GM06990 (cell line): ENCODE data around the gene VCX3A.

Source experiments
- DNase-seq: peaks from one replicate; pipeline ENCODE4 v3.0.0-alpha.2; 2011; ENCODE audit not compliant: insufficient read length; ENCODE audit errors: extremely low read depth
- H3K27me3 ChIP-seq: replicated peaks from 2 replicates; pipeline ENCODE4 v1.6.0; 2011; ENCODE audit warnings: low read length; ENCODE audit not compliant: control insufficient read depth, insufficient read depth
- H3K36me3 ChIP-seq: 2 replicates; pipeline ENCODE4 v1.5.1; 2011; ENCODE audit warnings: low read length; ENCODE audit not compliant: control insufficient read depth, insufficient read depth
- H3K4me3 ChIP-seq: replicated peaks from 2 replicates; pipeline ENCODE4 v1.5.1; 2011; ENCODE audit warnings: low read depth, mild to moderate bottlenecking, control low read depth, low read length
- TF ChIP-seq, protein P1 (sequence below): IDR thresholded peaks from 2 replicates; pipeline ENCODE4 v1.5.1; 2011; ENCODE audit warnings: low read length, control low read depth, mild to moderate bottlenecking, inconsistent platforms; ENCODE audit not compliant: insufficient read depth, poor library complexity, severe bottlenecking

Gene VCX3A

DNA sequence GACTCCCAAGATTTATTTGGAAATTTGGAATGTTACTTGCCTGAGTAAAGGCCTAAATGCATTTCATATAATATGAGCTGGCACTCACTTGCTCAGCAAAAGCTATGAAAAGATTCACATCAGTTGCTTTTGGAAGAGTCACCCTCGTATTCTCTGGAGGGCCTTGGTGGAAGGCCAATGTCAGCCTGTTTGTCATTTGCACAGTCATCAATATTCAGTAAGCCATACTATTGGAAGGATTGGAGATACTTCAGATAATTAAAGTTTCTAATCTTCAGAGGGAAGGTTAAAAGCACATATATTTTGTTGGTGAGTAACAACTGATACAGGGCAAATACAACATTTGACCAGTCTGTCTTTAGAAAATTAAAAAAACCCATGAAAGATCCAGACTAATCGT, 36.6 kb downstream of the VCX3A start:
- DNase-seq = no peak
- Histone ChIP-seq H3K27me3 (no peaks in the 10 kb centered on the region), H3K4me3 (no peak overlapping the region), H3K36me3 (no peaks in the 10 kb centered on the region)
- TF ChIP-seq, protein P1, sequence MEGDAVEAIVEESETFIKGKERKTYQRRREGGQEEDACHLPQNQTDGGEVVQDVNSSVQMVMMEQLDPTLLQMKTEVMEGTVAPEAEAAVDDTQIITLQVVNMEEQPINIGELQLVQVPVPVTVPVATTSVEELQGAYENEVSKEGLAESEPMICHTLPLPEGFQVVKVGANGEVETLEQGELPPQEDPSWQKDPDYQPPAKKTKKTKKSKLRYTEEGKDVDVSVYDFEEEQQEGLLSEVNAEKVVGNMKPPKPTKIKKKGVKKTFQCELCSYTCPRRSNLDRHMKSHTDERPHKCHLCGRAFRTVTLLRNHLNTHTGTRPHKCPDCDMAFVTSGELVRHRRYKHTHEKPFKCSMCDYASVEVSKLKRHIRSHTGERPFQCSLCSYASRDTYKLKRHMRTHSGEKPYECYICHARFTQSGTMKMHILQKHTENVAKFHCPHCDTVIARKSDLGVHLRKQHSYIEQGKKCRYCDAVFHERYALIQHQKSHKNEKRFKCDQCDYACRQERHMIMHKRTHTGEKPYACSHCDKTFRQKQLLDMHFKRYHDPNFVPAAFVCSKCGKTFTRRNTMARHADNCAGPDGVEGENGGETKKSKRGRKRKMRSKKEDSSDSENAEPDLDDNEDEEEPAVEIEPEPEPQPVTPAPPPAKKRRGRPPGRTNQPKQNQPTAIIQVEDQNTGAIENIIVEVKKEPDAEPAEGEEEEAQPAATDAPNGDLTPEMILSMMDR = no peak
